HL-60 (cell line): Measurements from ENCODE around the gene LRRC72.

ENCODE experiments used
- CTCF ChIP-seq: IDR thresholded peaks from one replicate; pipeline ENCODE4 v1.5.1; 2011; ENCODE audit warnings: low read length, control low read depth, inconsistent platforms; ENCODE audit not compliant: insufficient read depth
- GABPA ChIP-seq: IDR thresholded peaks from 2 replicates; pipeline ENCODE4 v1.6.1; 2012; ENCODE audit warnings: low read depth
- POLR2AphosphoS5 ChIP-seq: IDR thresholded peaks from 2 replicates; pipeline ENCODE4 v1.6.1; 2012; ENCODE audit warnings: low read depth
- SPI1 ChIP-seq: IDR thresholded peaks from 2 replicates; pipeline ENCODE4 v1.6.1; 2012; ENCODE audit warnings: low read depth, mild to moderate bottlenecking, borderline replicate concordance
- TF ChIP-seq, protein P1 (sequence below): IDR thresholded peaks from 2 replicates; pipeline ENCODE4 v1.6.1; 2012; ENCODE audit warnings: low read depth; ENCODE audit not compliant: insufficient replicate concordance

GRCh38 chr7:16590424-16590823, 63.8 kb downstream of the LRRC72 start:
- TF ChIP-seq, protein P1, sequence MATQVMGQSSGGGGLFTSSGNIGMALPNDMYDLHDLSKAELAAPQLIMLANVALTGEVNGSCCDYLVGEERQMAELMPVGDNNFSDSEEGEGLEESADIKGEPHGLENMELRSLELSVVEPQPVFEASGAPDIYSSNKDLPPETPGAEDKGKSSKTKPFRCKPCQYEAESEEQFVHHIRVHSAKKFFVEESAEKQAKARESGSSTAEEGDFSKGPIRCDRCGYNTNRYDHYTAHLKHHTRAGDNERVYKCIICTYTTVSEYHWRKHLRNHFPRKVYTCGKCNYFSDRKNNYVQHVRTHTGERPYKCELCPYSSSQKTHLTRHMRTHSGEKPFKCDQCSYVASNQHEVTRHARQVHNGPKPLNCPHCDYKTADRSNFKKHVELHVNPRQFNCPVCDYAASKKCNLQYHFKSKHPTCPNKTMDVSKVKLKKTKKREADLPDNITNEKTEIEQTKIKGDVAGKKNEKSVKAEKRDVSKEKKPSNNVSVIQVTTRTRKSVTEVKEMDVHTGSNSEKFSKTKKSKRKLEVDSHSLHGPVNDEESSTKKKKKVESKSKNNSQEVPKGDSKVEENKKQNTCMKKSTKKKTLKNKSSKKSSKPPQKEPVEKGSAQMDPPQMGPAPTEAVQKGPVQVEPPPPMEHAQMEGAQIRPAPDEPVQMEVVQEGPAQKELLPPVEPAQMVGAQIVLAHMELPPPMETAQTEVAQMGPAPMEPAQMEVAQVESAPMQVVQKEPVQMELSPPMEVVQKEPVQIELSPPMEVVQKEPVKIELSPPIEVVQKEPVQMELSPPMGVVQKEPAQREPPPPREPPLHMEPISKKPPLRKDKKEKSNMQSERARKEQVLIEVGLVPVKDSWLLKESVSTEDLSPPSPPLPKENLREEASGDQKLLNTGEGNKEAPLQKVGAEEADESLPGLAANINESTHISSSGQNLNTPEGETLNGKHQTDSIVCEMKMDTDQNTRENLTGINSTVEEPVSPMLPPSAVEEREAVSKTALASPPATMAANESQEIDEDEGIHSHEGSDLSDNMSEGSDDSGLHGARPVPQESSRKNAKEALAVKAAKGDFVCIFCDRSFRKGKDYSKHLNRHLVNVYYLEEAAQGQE, result no peak
- TF ChIP-seq POLR2AphosphoS5, result no peak
- no peak for TF ChIP-seq CTCF
- no peak for TF ChIP-seq GABPA
- no peak for TF ChIP-seq SPI1
